ENCODE data around the gene G6PD. TPM values are rescaled to one million over a fixed set of nuclear protein-coding genes. Genes with fewer than 3 reads are reported as not detected.
"Not testable (repeated sequence)": the region's sequence is repeated elsewhere in the genome, so short reads cannot be mapped to it uniquely, and the experiment has no call there.

Gene G6PD
- total and polyA plus RNA-seq, 10 of the 15 experiments (the other 5 are each of a cell fraction or from before 2014, with no cell fraction given) = 1.6 to 62.5 (median 28.4) TPM

DNA sequence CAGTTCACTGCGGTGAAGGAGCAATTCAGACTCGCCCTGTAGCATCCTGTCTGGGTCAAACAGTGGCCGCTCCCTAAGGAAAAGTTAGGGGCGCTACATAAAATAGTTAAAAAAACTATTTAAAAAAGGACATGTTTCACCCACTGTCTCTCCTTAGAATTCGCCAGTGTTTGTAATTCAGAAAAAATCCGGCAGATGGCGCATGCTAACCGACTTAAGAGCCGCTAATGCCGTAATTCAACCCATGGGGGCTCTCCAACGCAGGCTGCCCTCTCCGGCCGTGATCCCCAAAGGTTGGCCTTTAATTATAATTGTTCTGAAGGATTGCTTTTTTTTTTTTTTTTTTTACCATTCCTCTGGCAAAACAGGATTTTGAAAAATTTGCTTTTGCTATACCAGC lies 43.8 kb upstream of the G6PD start:
- in situ Hi-C loops (cut with MboI) = loop anchor here (25.0 kb wide), 1 partner anchor 147 kb away; no protein-coding TSS in a partner anchor
- SMC1A ChIA-PET (ENCODE audit: uncharacterized antibody, unreplicated experiment); H3K4me2 ChIP-seq (ENCODE audit: control insufficient read depth, insufficient read depth); BruUV-seq (replicated peaks); DNase-seq (ENCODE audit: low read depth, low spot score); H2AFZ ChIP-seq (ENCODE audit: control insufficient read depth, low read depth, low read length); FAIRE-seq; H3K4me3 ChIP-seq; intact Hi-C loops (cut with micrococcal nuclease; ENCODE audit: unreplicated experiment); H3K27me3 ChIP-seq (replicated peaks in 1 of 2; ENCODE audit: control insufficient read depth in 2 of 2, insufficient read depth in 2 of 2, low read length in 1 of 2); POLR2A ChIA-PET; CTCF ChIA-PET; H3K9ac ChIP-seq (ENCODE audit: control insufficient read depth, insufficient read depth, low read length); H4K20me1 ChIP-seq (ENCODE audit: control insufficient read depth, insufficient read depth); ATAC-seq; RAD21 ChIA-PET (ENCODE audit: unreplicated experiment); H3K4me1 ChIP-seq (ENCODE audit: control insufficient read depth, insufficient read depth, low read length); H3K36me3 ChIP-seq (ENCODE audit: control insufficient read depth in 2 of 2, insufficient read depth in 2 of 2, low read length in 1 of 2); H3K9me3 ChIP-seq (replicated peaks; ENCODE audit: control insufficient read depth, insufficient read depth, low read length); H3K79me2 ChIP-seq (ENCODE audit: control insufficient read depth, insufficient read depth, low read length); H3K27ac ChIP-seq (ENCODE audit: control insufficient read depth, insufficient read depth): not testable (repeated sequence)
- no CpG with 5 or more reads among the region's 13 CpGs for WGBS (ENCODE audit: insufficient coverage, insufficient replicate concordance, low lambda C conversion rate, missing lambda C conversion rate)

DNA sequence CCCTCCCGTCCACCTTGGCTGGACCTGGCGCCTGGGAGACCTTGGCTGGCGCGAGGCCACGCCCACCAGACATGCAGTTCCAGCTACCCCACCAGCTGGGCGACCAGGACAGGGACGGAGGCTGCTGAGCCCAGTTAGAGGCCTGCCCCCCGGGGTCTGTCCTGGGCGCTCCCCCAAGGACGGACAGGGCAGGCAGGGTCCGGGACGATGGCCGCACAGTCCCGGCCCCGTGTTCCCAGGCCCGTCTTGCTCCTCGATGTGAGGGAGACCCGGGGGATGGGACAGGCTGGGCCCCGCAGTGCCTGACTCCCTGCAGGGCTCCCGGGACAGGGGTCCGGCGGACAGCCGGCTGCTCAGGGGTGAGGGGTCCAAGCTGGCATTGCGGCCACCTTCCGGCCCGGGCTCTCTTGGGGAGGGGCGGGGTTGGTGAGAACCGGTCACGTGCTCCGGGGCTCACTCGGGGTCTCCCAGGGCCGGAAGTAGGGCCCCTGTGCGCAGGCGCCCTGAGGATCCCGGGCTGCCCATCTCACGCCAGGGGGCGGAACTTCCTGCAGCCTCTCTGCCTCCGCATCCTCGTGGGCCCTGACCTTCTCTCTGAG lies 38.0 kb upstream of the G6PD start, which contains the start of gene CTAG1A:
Gene CTAG1A, plus strand, starts transcription at position 549 of the 599 bp plus-strand sequence. CDS start 74 bp downstream, outside the sequence.
- H4K20me1 ChIP-seq (ENCODE audit: control insufficient read depth, insufficient read depth); DNase-seq (ENCODE audit: low read depth, low spot score); BruUV-seq (replicated peaks); RAD21 ChIA-PET (ENCODE audit: unreplicated experiment); H3K4me1 ChIP-seq (ENCODE audit: control insufficient read depth, insufficient read depth, low read length); POLR2A ChIA-PET; ATAC-seq; CTCF ChIA-PET; H3K36me3 ChIP-seq (ENCODE audit: control insufficient read depth in 2 of 2, insufficient read depth in 2 of 2, low read length in 1 of 2); H3K9ac ChIP-seq (ENCODE audit: control insufficient read depth, insufficient read depth, low read length); H2AFZ ChIP-seq (ENCODE audit: control insufficient read depth, low read depth, low read length); SMC1A ChIA-PET (ENCODE audit: uncharacterized antibody, unreplicated experiment); H3K4me3 ChIP-seq; H3K4me2 ChIP-seq (ENCODE audit: control insufficient read depth, insufficient read depth); intact Hi-C loops (cut with micrococcal nuclease; ENCODE audit: unreplicated experiment); H3K79me2 ChIP-seq (ENCODE audit: control insufficient read depth, insufficient read depth, low read length); H3K9me3 ChIP-seq (replicated peaks; ENCODE audit: control insufficient read depth, insufficient read depth, low read length); H3K27ac ChIP-seq (ENCODE audit: control insufficient read depth, insufficient read depth); H3K27me3 ChIP-seq (replicated peaks in 1 of 2; ENCODE audit: control insufficient read depth in 2 of 2, insufficient read depth in 2 of 2, low read length in 1 of 2); FAIRE-seq: not testable (repeated sequence)
- WGBS (ENCODE audit: insufficient coverage, insufficient replicate concordance, low lambda C conversion rate, missing lambda C conversion rate) = no CpG with 5 or more reads among the region's 39 CpGs
- in situ Hi-C loops (cut with MboI) = loop anchor here (25.0 kb wide), 1 partner anchor 153 kb away; no protein-coding TSS in a partner anchor

DNA sequence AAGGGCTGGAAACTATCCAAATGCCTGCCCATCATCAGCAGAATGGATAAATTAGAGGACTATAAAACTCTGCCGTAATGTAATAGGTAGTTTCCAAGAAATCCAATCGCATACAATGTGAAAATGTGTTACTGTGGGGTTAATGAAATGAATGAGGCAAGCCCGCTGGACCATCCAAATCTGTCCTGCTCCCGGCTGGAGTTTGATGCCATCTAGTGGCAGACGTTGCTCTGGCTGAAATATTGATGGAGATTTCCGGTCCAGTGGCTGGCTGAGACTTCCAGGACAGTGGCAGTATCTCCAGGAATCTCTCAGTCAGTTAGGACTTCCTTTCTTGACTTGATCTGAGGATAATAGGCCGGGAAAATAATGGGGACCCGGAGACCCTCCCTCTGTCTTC lies 36.3 kb upstream of the G6PD start:
- CTCF ChIA-PET; DNase-seq (ENCODE audit: low read depth, low spot score); RAD21 ChIA-PET (ENCODE audit: unreplicated experiment): not testable (repeated sequence)

DNA sequence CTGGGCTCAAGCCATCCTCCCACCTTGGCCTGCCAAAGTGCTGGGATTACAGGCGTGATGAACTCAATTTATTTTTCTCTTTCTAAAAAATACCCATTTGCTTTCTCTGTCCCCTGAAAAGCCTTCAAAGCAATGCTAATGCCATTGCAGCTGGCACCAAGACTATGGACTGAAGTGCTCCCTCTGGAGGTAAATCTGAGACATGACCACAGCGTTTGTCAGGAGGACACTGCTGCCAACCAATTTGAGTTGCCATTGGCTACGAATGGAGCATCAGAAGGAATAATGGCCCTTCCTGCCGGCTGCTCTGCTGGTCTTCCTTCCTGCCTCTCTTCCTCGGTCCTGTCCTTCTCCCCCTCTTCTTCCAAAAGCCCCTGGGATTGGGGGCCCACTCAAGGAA lies 28.4 kb upstream of the G6PD start:
- H3K4me3 ChIP-seq; H3K9ac ChIP-seq (ENCODE audit: control insufficient read depth, insufficient read depth, low read length); H3K27me3 ChIP-seq (replicated peaks in 1 of 2; ENCODE audit: control insufficient read depth in 2 of 2, insufficient read depth in 2 of 2, low read length in 1 of 2); H4K20me1 ChIP-seq (ENCODE audit: control insufficient read depth, insufficient read depth); intact Hi-C loops (cut with micrococcal nuclease; ENCODE audit: unreplicated experiment); H2AFZ ChIP-seq (ENCODE audit: control insufficient read depth, low read depth, low read length); H3K4me2 ChIP-seq (ENCODE audit: control insufficient read depth, insufficient read depth); H3K27ac ChIP-seq (ENCODE audit: control insufficient read depth, insufficient read depth); POLR2A ChIA-PET; BruUV-seq (replicated peaks); CTCF ChIA-PET; H3K79me2 ChIP-seq (ENCODE audit: control insufficient read depth, insufficient read depth, low read length); SMC1A ChIA-PET (ENCODE audit: uncharacterized antibody, unreplicated experiment); RAD21 ChIA-PET (ENCODE audit: unreplicated experiment); DNase-seq (ENCODE audit: low read depth, low spot score); H3K4me1 ChIP-seq (ENCODE audit: control insufficient read depth, insufficient read depth, low read length); H3K36me3 ChIP-seq (ENCODE audit: control insufficient read depth in 2 of 2, insufficient read depth in 2 of 2, low read length in 1 of 2); H3K9me3 ChIP-seq (replicated peaks; ENCODE audit: control insufficient read depth, insufficient read depth, low read length): not testable (repeated sequence)
- ATAC-seq = peak; percentile 73
- no CpG with 5 or more reads among the region's 5 CpGs for WGBS (ENCODE audit: insufficient coverage, insufficient replicate concordance, low lambda C conversion rate, missing lambda C conversion rate)
- FAIRE-seq = peak; percentile 91
- in situ Hi-C loops (cut with MboI) = loop anchor here (25.0 kb wide), 1 partner anchor 162 kb away; no protein-coding TSS in a partner anchor

More for the DNA sequence above, 36.3 kb upstream of the G6PD start:
- H3K36me3 ChIP-seq (ENCODE audit: control insufficient read depth in 2 of 2, insufficient read depth in 2 of 2, low read length in 1 of 2); H3K4me3 ChIP-seq; H3K9me3 ChIP-seq (replicated peaks; ENCODE audit: control insufficient read depth, insufficient read depth, low read length); H3K27me3 ChIP-seq (replicated peaks in 1 of 2; ENCODE audit: control insufficient read depth in 2 of 2, insufficient read depth in 2 of 2, low read length in 1 of 2); FAIRE-seq; H3K27ac ChIP-seq (ENCODE audit: control insufficient read depth, insufficient read depth); BruUV-seq (replicated peaks); POLR2A ChIA-PET; H3K4me1 ChIP-seq (ENCODE audit: control insufficient read depth, insufficient read depth, low read length); H2AFZ ChIP-seq (ENCODE audit: control insufficient read depth, low read depth, low read length); H3K79me2 ChIP-seq (ENCODE audit: control insufficient read depth, insufficient read depth, low read length); SMC1A ChIA-PET (ENCODE audit: uncharacterized antibody, unreplicated experiment); H3K4me2 ChIP-seq (ENCODE audit: control insufficient read depth, insufficient read depth); H4K20me1 ChIP-seq (ENCODE audit: control insufficient read depth, insufficient read depth); H3K9ac ChIP-seq (ENCODE audit: control insufficient read depth, insufficient read depth, low read length); intact Hi-C loops (cut with micrococcal nuclease; ENCODE audit: unreplicated experiment): not testable (repeated sequence)
- peak; percentile 39; the same call in 2 of the 3 replicates for ATAC-seq
- WGBS (ENCODE audit: insufficient coverage, insufficient replicate concordance, low lambda C conversion rate, missing lambda C conversion rate) = no CpG with 5 or more reads among the region's 8 CpGs
- in situ Hi-C loops (cut with MboI) = loop anchor here (25.0 kb wide), 1 partner anchor 154 kb away; no protein-coding TSS in a partner anchor
